HG02885 (cell line): ENCODE results near the gene SLC43A2.

Experiments
- ATAC-seq: cut with Tn5 transposase; IDR thresholded peaks from one replicate; pipeline ENCODE4 v1.9.1; 2021; ENCODE audit warnings: mild to moderate bottlenecking; ENCODE audit not compliant: unreplicated experiment, poor library complexity

The SLC43A2 gene

GRCh38 chr17:1625581-1625980 is 3.1 kb downstream of the SLC43A2 start:
- ATAC-seq = no peak

GRCh38 chr17:1625053-1625452 is 3.6 kb downstream of the SLC43A2 start:
- ATAC-seq = no peak

GRCh38 chr17:1624650-1625049 is 4.0 kb downstream of the SLC43A2 start:
- ATAC-seq = no peak

GRCh38 chr17:1623057-1623630 is 5.5 kb downstream of the SLC43A2 start:
- no peak for ATAC-seq

GRCh38 chr17:1621273-1621954 is 7.2 kb downstream of the SLC43A2 start:
- ATAC-seq = no peak

- no peak for ATAC-seq
Measured at GRCh38 chr17:1620486-1620885, 8.1 kb downstream of the SLC43A2 start.

GRCh38 chr17:1617620-1618174 is 10.9 kb downstream of the SLC43A2 start:
- no peak for ATAC-seq

- ATAC-seq = no peak
Measured at GRCh38 chr17:1616101-1616500, 12.5 kb downstream of the SLC43A2 start.

GRCh38 chr17:1612400-1612799 is 16.2 kb downstream of the SLC43A2 start:
- no peak for ATAC-seq

GRCh38 chr17:1611715-1612114 is 16.9 kb downstream of the SLC43A2 start:
- ATAC-seq = no peak

- ATAC-seq = no peak
Measured at GRCh38 chr17:1608676-1609075, 20.0 kb downstream of the SLC43A2 start.

GRCh38 chr17:1607971-1608320 is 20.7 kb downstream of the SLC43A2 start:
- no peak for ATAC-seq

GRCh38 chr17:1606352-1606985 is 22.2 kb downstream of the SLC43A2 start:
- peak; percentile 38 for ATAC-seq

- no peak for ATAC-seq
Measured at GRCh38 chr17:1605681-1606351, 22.8 kb downstream of the SLC43A2 start.

- ATAC-seq = no peak
Measured at GRCh38 chr17:1604831-1605528, 23.7 kb downstream of the SLC43A2 start.

GRCh38 chr17:1601571-1601970 is 27.1 kb downstream of the SLC43A2 start:
- ATAC-seq = no peak

- ATAC-seq = no peak
Measured at GRCh38 chr17:1598399-1599095, 30.1 kb downstream of the SLC43A2 start.

- no peak for ATAC-seq
Measured at GRCh38 chr17:1597861-1598342, 30.7 kb downstream of the SLC43A2 start.

GRCh38 chr17:1593630-1593931 is 35.1 kb downstream of the SLC43A2 start:
- no peak for ATAC-seq
